Inflammatory macrophage treated with lipopolysaccharide for 4 hours (primary cell): ENCODE data around the gene GPR22.

Experiments
- DNase-seq: peaks from one replicate; pipeline ENCODE4 v3.0.0-alpha.2; 2020

GPR22 gene

GRCh38 chr7:107480932-107481331, 11.1 kb downstream of the GPR22 start:
- DNase-seq: no peak

DNA sequence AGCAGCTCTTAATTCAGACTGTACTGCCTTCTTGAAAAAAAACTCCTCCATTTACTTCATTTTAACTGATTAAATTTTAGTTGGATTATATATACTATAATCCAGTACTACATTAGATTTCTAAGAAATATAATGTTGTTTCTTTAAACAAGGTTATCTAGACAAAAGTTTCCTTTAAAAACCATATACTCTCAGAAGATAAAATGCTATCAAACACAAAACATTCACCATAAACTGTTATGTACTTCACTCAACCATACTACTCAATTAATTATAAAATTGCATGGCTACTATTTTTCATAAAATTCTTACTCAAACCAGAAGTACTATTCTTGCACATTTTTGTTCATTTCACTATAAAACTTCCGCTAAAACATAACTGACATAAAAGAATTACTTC, 12.7 kb downstream of the GPR22 start:
- no peak for DNase-seq

DNA sequence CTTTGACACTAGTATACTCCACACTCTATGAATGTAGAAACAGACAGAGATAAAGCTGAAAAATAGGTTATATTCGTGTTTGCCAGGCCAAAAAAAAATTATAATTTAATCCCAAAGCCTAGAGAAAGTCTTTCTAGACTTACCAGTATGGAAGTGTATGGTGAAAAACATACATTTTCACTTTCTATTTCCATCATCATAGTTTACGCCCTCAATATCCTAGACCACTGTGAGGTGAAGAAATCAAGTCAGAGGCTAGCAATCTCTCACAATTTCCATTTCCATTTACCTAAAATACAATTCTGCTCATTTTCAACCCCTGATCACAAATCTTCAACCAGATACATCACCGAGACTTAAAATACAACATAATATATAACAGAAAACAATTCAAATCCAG, 16.2 kb downstream of the GPR22 start:
- peak; percentile 49 for DNase-seq

- no peak for DNase-seq
Observed at GRCh38 chr7:107492875-107493274, 23.0 kb downstream of the GPR22 start.

- no peak for DNase-seq
Observed at GRCh38 chr7:107494315-107494751, 24.5 kb downstream of the GPR22 start.

DNA sequence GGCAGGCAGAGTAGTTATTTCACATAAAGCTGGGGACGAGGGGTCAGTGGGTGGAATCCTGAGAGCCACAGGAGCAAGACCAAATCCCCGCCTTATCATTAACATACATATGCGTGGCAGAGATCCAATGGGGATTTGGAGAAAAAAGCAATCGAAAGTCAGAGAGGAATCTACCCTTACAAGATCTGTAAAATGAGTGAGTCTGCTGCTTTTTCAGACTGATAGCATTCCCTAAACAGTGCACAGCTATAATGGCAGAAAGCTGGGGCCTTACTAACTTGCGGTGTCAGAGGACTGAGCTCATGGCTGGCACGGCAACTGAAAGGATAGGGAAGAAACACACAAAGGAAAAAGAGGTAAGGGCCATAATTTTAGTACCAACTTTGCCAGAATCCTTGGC, 25.0 kb downstream of the GPR22 start:
- DNase-seq: no peak

DNA sequence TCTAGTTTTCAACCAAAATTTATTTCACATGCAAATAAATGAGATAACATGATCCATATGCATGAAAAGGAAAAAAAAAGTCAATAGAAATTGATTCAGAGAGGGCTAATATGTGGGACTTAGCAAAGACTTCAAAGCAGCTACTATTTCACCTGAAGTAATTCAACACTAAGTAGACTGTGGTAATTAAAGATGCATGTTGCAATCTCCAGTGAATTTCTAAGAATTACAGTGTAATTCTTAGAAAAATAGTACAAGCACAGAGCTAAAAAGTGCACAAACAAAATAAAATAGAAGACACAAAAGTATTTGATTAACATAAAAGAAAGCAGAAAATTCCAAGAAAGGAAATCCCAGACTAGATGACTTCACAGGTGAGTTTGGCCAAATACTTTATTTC, 25.7 kb downstream of the GPR22 start:
- no peak for DNase-seq

- DNase-seq: no peak
Observed at GRCh38 chr7:107499731-107500130, 29.9 kb downstream of the GPR22 start.

- peak; percentile 29 for DNase-seq
Observed at GRCh38 chr7:107501593-107501992, 31.7 kb downstream of the GPR22 start.

DNA sequence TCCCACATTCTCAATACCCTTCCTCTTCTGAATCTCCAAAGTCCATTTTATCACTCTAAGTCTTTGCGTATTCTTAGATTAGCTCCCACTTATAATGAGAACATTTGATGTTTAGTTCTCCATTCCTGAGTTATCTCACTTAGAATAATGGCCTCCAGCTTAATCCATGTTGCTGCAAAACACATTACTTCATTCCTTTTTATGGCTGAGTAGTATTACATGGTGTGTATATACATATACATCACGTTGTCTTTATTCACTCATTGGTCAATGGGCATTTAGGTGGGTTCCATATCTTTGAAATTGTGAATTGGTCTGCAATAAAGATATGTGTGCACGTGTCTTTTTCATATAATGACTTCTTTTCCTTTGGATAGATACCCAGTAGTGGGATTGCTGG, 32.3 kb downstream of the GPR22 start:
- no peak for DNase-seq

GRCh38 chr7:107502797-107503196, 32.9 kb downstream of the GPR22 start:
- DNase-seq: no peak

GRCh38 chr7:107503687-107504086, 33.8 kb downstream of the GPR22 start:
- DNase-seq: no peak

DNA sequence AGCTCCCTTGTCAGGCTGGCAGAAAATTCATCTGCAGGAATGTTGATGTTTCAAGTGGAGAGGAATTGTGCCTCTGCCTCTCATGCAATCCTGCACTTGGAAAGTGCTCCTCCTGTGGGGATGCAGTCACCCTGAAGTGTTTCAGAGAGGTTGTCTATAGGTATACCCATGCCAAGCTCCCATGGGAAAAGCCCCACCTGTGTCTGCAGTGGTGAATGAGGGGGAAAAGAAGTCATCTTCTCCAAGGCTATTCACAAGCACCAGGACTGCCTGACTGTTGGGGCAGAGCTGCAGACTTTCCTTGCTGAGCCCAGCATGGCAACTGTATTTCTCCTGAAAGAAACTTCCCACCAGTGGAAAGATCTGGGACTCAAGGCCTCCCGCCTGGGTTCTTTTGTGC, 35.5 kb downstream of the GPR22 start:
- DNase-seq: no peak

DNA sequence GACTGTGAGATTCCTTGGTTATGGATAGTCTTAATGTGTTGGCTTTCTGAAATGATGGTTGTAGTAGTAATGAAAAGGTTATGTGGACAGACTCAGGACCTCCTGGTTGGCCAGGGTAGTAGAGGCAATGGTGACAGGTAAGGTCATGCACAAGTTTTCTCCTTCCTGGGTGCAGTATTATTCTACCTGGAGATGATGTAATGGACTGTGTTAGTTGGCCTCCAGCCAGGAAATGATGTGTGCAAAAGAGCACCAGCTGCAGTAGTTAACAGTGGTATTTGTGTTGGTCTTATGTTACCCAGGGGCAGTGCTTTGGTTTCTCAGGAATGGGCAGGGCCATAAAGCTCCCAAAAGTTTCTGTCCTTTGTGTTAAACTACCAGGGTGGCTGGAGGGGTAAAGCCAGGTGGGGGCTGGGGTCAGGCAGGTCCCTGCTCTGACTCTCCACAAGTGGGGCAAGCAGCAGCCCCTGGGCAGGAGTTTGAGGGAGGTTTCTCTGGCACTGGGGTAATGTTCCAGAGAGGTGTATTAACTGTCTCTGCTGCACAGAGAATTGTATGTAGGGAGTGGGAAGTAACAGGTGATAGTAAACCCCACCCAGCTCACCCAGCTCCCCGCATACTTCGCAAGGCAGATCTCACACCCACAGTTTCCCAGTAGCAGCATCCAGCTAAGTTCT, 36.3 kb downstream of the GPR22 start:
- DNase-seq: no peak

DNA sequence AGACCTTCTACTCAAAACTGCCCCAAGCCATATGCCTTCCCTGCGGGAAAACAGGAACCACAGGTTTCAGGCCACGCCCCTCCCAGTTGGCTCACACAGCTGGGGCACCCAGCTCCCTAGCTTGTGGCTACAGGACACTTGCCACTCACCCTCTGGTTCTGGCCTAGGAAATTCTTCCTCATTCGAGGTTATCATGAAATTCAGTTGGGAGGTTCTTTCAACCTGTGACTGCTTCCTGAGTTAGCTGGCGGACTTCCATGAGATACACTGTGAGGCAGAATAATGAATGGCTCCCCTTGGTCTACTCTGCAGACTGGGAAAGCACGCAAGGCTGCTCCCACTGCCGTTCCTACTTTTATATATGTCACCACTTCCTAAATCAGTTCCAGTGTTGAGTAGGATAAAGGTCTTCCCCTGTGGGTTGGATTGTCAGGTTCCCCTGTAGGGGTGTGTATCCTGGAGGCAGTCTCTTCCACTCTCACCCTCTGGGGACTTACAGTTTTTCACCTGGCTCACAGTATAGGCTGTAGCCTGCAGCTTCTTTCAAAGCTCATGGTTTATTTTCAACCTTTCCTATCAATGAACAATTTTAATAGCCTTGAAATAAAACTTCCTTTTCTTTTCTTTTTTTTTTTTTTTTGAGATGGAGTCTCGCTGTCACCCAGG, 37.0 kb downstream of the GPR22 start:
- peak; percentile 73 for DNase-seq
